ENCODE data around the gene SCUBE1. TPM values are rescaled to one million over a fixed set of nuclear protein-coding genes. Genes with fewer than 3 reads are reported as not detected.

Gene SCUBE1
- total RNA-seq, 1 experiment from 2014 or later: 0.54 TPM

DNA sequence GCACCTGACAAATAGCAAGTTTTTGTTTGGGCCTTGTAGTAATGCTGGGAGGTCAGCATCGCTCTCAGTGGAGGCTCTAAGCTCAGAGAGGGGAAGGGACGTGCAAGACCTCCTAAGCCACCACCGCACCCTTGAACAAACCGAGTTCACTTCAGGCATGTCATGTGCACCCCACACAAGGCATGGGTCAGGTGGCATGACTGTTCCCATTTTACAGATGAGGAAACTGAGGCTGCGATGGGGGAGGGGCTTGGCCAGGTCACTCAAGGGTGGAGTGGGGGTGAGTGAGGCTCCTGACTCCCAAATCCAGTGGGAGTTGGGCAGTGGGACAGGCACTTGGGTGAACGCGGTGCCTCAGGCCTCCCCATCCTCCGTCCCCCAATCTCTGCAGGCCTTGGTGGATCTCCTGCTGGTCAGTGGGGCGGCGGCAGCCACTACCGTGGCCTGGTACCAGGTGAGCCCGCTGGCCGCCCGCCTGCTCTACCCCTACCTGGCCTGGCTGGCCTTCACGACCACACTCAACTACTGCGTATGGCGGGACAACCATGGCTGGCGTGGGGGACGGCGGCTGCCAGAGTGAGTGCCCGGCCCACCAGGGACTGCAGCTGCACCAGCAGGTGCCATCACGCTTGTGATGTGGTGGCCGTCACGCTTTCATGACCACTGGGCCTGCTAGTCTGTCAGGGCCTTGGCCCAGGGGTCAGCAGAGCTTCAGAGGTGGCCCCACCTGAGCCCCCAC is 180.6 kb downstream of the SCUBE1 start:
- CTCF ChIA-PET: no interaction called here
- no peak overlapping the region for H3K4me3 Mint-ChIP-seq (ENCODE audit: low read depth, unreplicated experiment)
- no peak for TF ChIP-seq CTCF (IDR thresholded peaks at IDR 0.05; ENCODE audit: unreplicated experiment)
- no peaks in the 10 kb centered on the region for H3K27me3 Mint-ChIP-seq (ENCODE audit: unreplicated experiment)
- H3K9me3 Mint-ChIP-seq (ENCODE audit: low read depth, unreplicated experiment): no peaks in the 10 kb centered on the region
- DNase-seq: no peak
- H3K27ac Mint-ChIP-seq (ENCODE audit: unreplicated experiment): no peak overlapping the region
- BruUV-seq (replicated peaks): no TSS peak
- peaks cover 8% of the 10 kb centered on the region for H3K4me1 Mint-ChIP-seq (ENCODE audit: low read depth, unreplicated experiment)
- peaks cover 82% of the 10 kb centered on the region for H3K36me3 Mint-ChIP-seq (ENCODE audit: insufficient read depth, unreplicated experiment)
- intact Hi-C loops (cut with micrococcal nuclease; ENCODE audit: unreplicated experiment): no loop called here

DNA sequence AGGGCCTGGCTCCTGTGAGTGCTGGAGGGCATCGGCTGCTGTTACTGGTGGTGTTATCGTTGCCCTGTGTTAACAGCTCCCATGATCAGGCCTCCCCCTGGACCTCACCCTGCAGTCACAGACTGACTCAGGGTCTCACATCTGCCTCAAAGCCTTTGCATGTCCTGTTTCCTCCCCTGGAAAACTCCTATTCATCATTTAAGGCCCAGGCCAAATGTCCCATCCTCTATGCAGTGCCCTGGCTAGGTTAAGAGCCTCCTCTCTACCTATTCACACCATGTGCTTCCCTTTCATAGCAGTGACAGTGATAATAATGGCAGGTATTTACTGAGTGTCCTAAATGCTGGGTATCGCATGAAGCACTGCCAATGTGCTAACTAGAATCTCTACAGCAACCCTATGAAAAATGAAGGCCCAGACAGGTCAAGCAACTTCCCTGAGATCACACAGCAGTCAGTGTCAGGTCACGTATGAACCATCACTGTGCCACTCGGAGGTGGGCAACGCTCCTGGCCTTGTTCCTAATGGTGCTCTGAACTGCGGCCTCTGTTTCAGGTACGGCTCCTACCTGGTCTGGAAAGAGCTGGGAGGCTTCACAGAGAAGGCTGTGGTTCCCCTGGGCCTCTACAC is 182.6 kb downstream of the SCUBE1 start:
- H3K4me1 Mint-ChIP-seq (ENCODE audit: low read depth, unreplicated experiment): peaks cover 8% of the 10 kb centered on the region
- CTCF ChIA-PET: interaction anchor here (0.9 kb wide), 1 partner anchor 10 kb away, joined by 3 read pairs; the partner anchor contains the start of gene TSPO
- TF ChIP-seq CTCF (IDR thresholded peaks at IDR 0.05; ENCODE audit: unreplicated experiment): no peak

GRCh38 chr22:43159484-43160178 is 183.5 kb downstream of the SCUBE1 start:
- DNase-seq: peak; percentile 29
- CTCF ChIA-PET: interaction anchor here (0.7 to 1.2 kb wide), 2 partner anchors 15 to 114 kb away, joined by 3 read pairs; no protein-coding TSS in a partner anchor
- intact Hi-C loops (cut with micrococcal nuclease; ENCODE audit: unreplicated experiment): no loop called here
- H3K36me3 Mint-ChIP-seq (ENCODE audit: insufficient read depth, unreplicated experiment): peaks cover 59% of the 10 kb centered on the region
- H3K9me3 Mint-ChIP-seq (ENCODE audit: low read depth, unreplicated experiment): no peaks in the 10 kb centered on the region
- peak; percentile 65 for TF ChIP-seq CTCF (IDR thresholded peaks at IDR 0.05; ENCODE audit: unreplicated experiment)
- no peaks in the 10 kb centered on the region for H3K27me3 Mint-ChIP-seq (ENCODE audit: unreplicated experiment)
- H3K4me3 Mint-ChIP-seq (ENCODE audit: low read depth, unreplicated experiment): no peak overlapping the region
- H3K4me1 Mint-ChIP-seq (ENCODE audit: low read depth, unreplicated experiment): peaks cover 8% of the 10 kb centered on the region
- no peak overlapping the region for H3K27ac Mint-ChIP-seq (ENCODE audit: unreplicated experiment)
- BruUV-seq (replicated peaks): no TSS peak

More for the DNA sequence above, 182.6 kb downstream of the SCUBE1 start:
- H3K27me3 Mint-ChIP-seq (ENCODE audit: unreplicated experiment): no peaks in the 10 kb centered on the region
- H3K9me3 Mint-ChIP-seq (ENCODE audit: low read depth, unreplicated experiment): no peaks in the 10 kb centered on the region
- BruUV-seq (replicated peaks): no TSS peak
- DNase-seq: no peak
- intact Hi-C loops (cut with micrococcal nuclease; ENCODE audit: unreplicated experiment): no loop called here
- H3K4me3 Mint-ChIP-seq (ENCODE audit: low read depth, unreplicated experiment): no peak overlapping the region
- H3K27ac Mint-ChIP-seq (ENCODE audit: unreplicated experiment): no peak overlapping the region
- H3K36me3 Mint-ChIP-seq (ENCODE audit: insufficient read depth, unreplicated experiment): peaks cover 66% of the 10 kb centered on the region

DNA sequence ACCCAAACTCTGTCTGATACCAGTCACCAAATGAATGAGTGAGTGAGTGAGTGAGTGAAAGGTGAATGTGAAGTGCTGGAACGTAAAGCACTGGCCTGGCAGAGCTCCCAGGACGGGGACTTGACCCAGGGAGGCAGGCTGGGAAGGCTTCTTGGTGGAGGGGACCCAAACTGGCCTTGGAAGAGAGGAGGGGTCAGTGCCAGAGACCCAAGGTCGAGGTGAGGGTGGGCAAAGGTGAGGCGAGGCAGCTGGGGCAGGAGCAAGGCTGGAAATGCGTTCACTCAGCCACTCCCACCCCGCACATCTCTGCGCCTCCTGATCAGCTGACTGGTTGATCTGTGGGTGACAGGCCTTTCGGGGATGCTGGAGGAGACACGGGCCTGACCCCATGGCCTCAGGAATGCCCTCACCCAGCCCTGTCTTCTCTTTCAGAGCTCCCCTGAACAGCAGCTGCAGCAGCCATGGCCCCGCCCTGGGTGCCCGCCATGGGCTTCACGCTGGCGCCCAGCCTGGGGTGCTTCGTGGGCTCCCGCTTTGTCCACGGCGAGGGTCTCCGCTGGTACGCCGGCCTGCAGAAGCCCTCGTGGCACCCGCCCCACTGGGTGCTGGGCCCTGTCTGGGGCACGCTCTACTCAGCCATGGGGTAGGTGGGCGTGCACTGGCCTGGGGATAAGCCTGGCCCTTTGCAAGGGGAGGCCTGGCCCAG is 184.2 kb downstream of the SCUBE1 start:
- Mint-ChIP-seq H3K36me3 (ENCODE audit: insufficient read depth, unreplicated experiment) (peaks cover 54% of the 10 kb centered on the region), H3K27me3 (ENCODE audit: unreplicated experiment) (no peaks in the 10 kb centered on the region), H3K27ac (ENCODE audit: unreplicated experiment) (no peak overlapping the region), H3K4me3 (ENCODE audit: low read depth, unreplicated experiment) (no peak overlapping the region), H3K4me1 (ENCODE audit: low read depth, unreplicated experiment) (peaks cover 8% of the 10 kb centered on the region), H3K9me3 (ENCODE audit: low read depth, unreplicated experiment) (no peaks in the 10 kb centered on the region)
- CTCF ChIA-PET: interaction anchor here (0.7 to 1.2 kb wide), 2 partner anchors 16 to 115 kb away, joined by 3 read pairs; no protein-coding TSS in a partner anchor
- TF ChIP-seq CTCF (IDR thresholded peaks at IDR 0.05; ENCODE audit: unreplicated experiment): no peak
- no peak for DNase-seq
- no TSS peak for BruUV-seq (replicated peaks)
- intact Hi-C loops (cut with micrococcal nuclease; ENCODE audit: unreplicated experiment): no loop called here
